Measurements from ENCODE around the gene CDKN2A. TPM values are rescaled to one million over a fixed set of nuclear protein-coding genes. Genes with fewer than 3 reads are reported as not detected.

CDKN2A gene
- total RNA-seq: under 1 TPM; 0.23 to 0.33 TPM
- polyA plus RNA-seq: under 1 TPM; 0.52 to 0.76 TPM

GRCh38 chr9:21993893-21994555 lies at the start of gene CDKN2A:
Gene CDKN2A (minus strand): TSS chr9:21994392.
- no peak for TF ChIP-seq MAX (IDR thresholded peaks at IDR 0.05)
- TF ChIP-seq FOXA1 (IDR thresholded peaks at IDR 0.05): no peak
- no peak for TF ChIP-seq NR2F2 (IDR thresholded peaks at IDR 0.05)
- no peak for TF ChIP-seq RAD21 (IDR thresholded peaks at IDR 0.05)

GRCh38 chr9:22043928-22044327 lies 49.7 kb upstream of the CDKN2A start:
- 68% methylated on average over 3 of the region's 3 CpGs for WGBS
- Histone ChIP-seq H3K27me3 (ENCODE audit: control insufficient read depth in 4 of 4, insufficient read depth in 4 of 4, low read length in 3 of 4) (peaks cover 0 to 3% (median 0%) of the 10 kb centered on the region in 4 donors), H3K36me3 (ENCODE audit: control insufficient read depth in 4 of 4, insufficient read depth in 3 of 4, low read depth in 1 of 4, low read length in 3 of 4) (no peaks in the 10 kb centered on the region), H3K4me3 (ENCODE audit: low read depth in 1 of 3, low read length in 3 of 3) (no peak overlapping the region), H3K9ac (ENCODE audit: low read depth in 1 of 2, low read length in 2 of 2) (no peak overlapping the region), H3K4me1 (ENCODE audit: control insufficient read depth in 4 of 4, insufficient read depth in 4 of 4, low read length in 3 of 4) (no peaks in the 10 kb centered on the region), H3K27ac (ENCODE audit: low read depth in 1 of 2, low read length in 2 of 2) (no peak overlapping the region), H3K9me3 (ENCODE audit: control insufficient read depth in 4 of 4, low read length in 3 of 4) (no peaks in the 10 kb centered on the region)
- DNase-seq (ENCODE audit: low spot score): no peak
- TF ChIP-seq MAX (IDR thresholded peaks at IDR 0.05): no peak
- TF ChIP-seq JUND (IDR thresholded peaks at IDR 0.05): no peak
- no peak for TF ChIP-seq NR2F2 (IDR thresholded peaks at IDR 0.05)
- no peak for TF ChIP-seq HNF4A (conservative IDR thresholded peaks at IDR 0.05)
- no peak for TF ChIP-seq REST (IDR thresholded peaks at IDR 0.05)
- no peak for TF ChIP-seq TAF1 (conservative IDR thresholded peaks at IDR 0.05)
- no peak for TF ChIP-seq ATF3 (IDR thresholded peaks at IDR 0.05)
- no peak for TF ChIP-seq RAD21 (IDR thresholded peaks at IDR 0.05)
- no peak for TF ChIP-seq YY1 (IDR thresholded peaks at IDR 0.05)

More at GRCh38 chr9:21993893-21994555, at the start of gene CDKN2A:
- H3K27me3 ChIP-seq (ENCODE audit: control insufficient read depth in 4 of 4, insufficient read depth in 4 of 4, low read length in 3 of 4): peaks cover 0 to 2% (median 0%) of the 10 kb centered on the region in 4 donors
- WGBS: 6% methylated on average over 53 of the region's 53 CpGs
- peak within 1 kb of the TSS; percentile 74 to 77 for H3K27ac ChIP-seq (ENCODE audit: low read depth in 1 of 2, low read length in 2 of 2)
- H3K9me3 ChIP-seq (ENCODE audit: control insufficient read depth in 4 of 4, low read length in 3 of 4): peaks cover 0 to 6% (median 0%) of the 10 kb centered on the region in 4 donors
- H3K4me3 ChIP-seq (ENCODE audit: low read depth in 1 of 3, low read length in 3 of 3): peak within 1 kb of the TSS; percentile 76 to 89 (median 85)
- peaks cover 4 to 15% (median 9%) of the 10 kb centered on the region in 4 donors for H3K4me1 ChIP-seq (ENCODE audit: control insufficient read depth in 4 of 4, insufficient read depth in 4 of 4, low read length in 3 of 4)
- peak within 1 kb of the TSS; percentile 5 to 67 for H3K9ac ChIP-seq (ENCODE audit: low read depth in 1 of 2, low read length in 2 of 2)
- DNase-seq (ENCODE audit: low spot score): no peak
- H3K36me3 ChIP-seq (ENCODE audit: control insufficient read depth in 4 of 4, insufficient read depth in 3 of 4, low read depth in 1 of 4, low read length in 3 of 4): no peaks in the 10 kb centered on the region

- Histone ChIP-seq H3K9ac (ENCODE audit: low read depth in 1 of 2, low read length in 2 of 2) (no peak overlapping the region), H3K4me3 (ENCODE audit: low read depth in 1 of 3, low read length in 3 of 3) (no peak overlapping the region), H3K36me3 (ENCODE audit: control insufficient read depth in 4 of 4, insufficient read depth in 3 of 4, low read depth in 1 of 4, low read length in 3 of 4) (no peaks in the 10 kb centered on the region), H3K9me3 (ENCODE audit: control insufficient read depth in 4 of 4, low read length in 3 of 4) (no peaks in the 10 kb centered on the region), H3K27ac (ENCODE audit: low read depth in 1 of 2, low read length in 2 of 2) (no peak overlapping the region), H3K27me3 (ENCODE audit: control insufficient read depth in 4 of 4, insufficient read depth in 4 of 4, low read length in 3 of 4) (peaks cover 0 to 3% (median 0%) of the 10 kb centered on the region in 4 donors), H3K4me1 (ENCODE audit: control insufficient read depth in 4 of 4, insufficient read depth in 4 of 4, low read length in 3 of 4) (no peaks in the 10 kb centered on the region)
- 67% methylated on average over 1 of the region's 1 CpG for WGBS
- no peak for DNase-seq (ENCODE audit: low spot score)
- TF ChIP-seq REST (IDR thresholded peaks at IDR 0.05) (no peak), SP1 (IDR thresholded peaks at IDR 0.05) (no peak), RAD21 (IDR thresholded peaks at IDR 0.05) (no peak), FOXA2 (IDR thresholded peaks at IDR 0.05) (no peak), ATF3 (IDR thresholded peaks at IDR 0.05) (no peak), ZBTB33 (IDR thresholded peaks at IDR 0.05) (no peak), EGR1 (IDR thresholded peaks at IDR 0.05; ENCODE audit: low read depth in 2 of 2) (no peak), TAF1 (conservative IDR thresholded peaks at IDR 0.05) (no peak), HNF4G (IDR thresholded peaks at IDR 0.05) (no peak), GABPA (IDR thresholded peaks at IDR 0.05 in 1 of 2, conservative IDR thresholded peaks at IDR 0.05 in 1 of 2) (no peak), NR2F2 (IDR thresholded peaks at IDR 0.05) (no peak), HNF4A (conservative IDR thresholded peaks at IDR 0.05) (no peak), FOXA1 (IDR thresholded peaks at IDR 0.05) (no peak)
Observed at GRCh38 chr9:22041775-22042174, 47.6 kb upstream of the CDKN2A start.
